Measurements from ENCODE around the gene DIP2C.

The DIP2C gene

DNA sequence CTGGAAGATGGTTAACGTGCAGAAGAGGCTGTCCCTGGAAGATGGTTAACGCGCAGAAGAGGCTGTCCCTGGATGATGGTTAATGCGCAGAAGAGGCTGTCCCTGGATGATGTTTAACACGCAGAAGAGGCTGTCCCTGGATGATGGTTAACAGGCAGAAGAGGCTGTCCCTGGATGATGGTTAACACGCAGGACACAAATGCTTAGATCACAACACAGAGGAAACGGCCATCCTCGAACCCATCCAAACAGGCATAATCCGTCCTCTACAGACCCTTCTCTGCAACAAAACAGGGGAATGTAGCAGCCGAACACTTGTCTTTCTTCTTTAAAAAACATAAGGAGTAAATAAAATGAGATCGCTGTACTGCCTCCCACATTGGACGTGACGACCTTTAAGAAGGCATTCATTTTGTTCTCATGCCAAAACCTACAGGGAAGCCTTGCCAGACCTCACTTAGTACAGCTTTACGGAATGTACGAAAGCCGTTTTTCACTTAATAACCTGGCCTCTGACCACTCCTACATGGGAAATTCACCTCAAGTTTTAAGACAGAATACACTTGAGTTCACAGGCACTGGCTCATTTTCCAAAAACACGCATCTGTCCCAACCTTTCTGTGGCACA is 309.0 kb downstream of the DIP2C start:
- Histone ChIP-seq H3K36me3 (ENCODE audit: control insufficient read depth, insufficient read depth, low read length) (no peaks in the 10 kb centered on the region), H3K27me3 (ENCODE audit: control insufficient read depth, insufficient read depth, low read length) (no peaks in the 10 kb centered on the region), H3K4me1 (ENCODE audit: control insufficient read depth, insufficient read depth, low read length) (no peaks in the 10 kb centered on the region), H3K9me3 (ENCODE audit: control insufficient read depth, low read length) (no peaks in the 10 kb centered on the region), H3K4me3 (ENCODE audit: low read length) (no peak overlapping the region), H3K9ac (ENCODE audit: low read length) (no peak overlapping the region)

DNA sequence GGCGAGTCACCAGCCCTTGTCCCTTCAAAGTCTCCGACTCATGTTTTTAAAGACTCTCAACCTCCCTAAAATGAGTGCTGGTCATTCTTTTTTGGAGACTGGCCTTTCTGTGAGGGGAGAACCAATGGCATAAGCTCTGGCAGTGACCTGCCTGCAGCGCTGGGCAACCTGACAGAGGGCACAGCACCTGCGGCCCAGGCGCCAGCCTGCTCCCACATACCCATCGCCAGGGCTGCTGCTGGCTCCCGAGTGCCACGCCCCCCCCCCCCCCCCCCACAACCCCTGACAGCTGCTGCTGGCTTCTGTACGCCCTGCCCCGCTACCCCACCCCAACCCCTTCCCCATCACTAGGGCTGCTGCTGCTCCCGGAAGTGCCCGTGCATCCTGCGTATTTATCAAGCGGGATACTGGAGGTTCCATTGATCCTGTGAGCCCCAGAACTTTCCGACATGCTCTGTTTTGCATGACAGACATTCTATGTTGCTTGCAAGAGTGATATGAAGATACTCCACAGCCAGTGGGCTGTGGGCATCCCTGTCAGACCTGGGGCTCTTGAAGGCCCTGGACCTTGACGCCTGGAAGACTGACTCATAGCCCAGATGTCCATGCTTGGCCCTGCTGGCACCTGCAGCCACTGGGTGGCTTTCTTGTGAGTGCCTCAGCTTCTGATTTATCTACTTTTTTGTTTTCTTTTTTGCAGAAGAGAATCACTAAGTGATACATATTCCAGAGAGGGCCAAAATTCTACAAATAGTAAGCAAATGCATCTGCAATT is 310.4 kb downstream of the DIP2C start:
- H3K4me1 ChIP-seq (ENCODE audit: control insufficient read depth, insufficient read depth, low read length): no peaks in the 10 kb centered on the region
- H3K36me3 ChIP-seq (ENCODE audit: control insufficient read depth, insufficient read depth, low read length): no peaks in the 10 kb centered on the region
- H3K9ac ChIP-seq (ENCODE audit: low read length): no peak overlapping the region
- H3K4me3 ChIP-seq (ENCODE audit: low read length): no peak overlapping the region
- H3K27me3 ChIP-seq (ENCODE audit: control insufficient read depth, insufficient read depth, low read length): no peaks in the 10 kb centered on the region
- H3K9me3 ChIP-seq (ENCODE audit: control insufficient read depth, low read length): no peaks in the 10 kb centered on the region

DNA sequence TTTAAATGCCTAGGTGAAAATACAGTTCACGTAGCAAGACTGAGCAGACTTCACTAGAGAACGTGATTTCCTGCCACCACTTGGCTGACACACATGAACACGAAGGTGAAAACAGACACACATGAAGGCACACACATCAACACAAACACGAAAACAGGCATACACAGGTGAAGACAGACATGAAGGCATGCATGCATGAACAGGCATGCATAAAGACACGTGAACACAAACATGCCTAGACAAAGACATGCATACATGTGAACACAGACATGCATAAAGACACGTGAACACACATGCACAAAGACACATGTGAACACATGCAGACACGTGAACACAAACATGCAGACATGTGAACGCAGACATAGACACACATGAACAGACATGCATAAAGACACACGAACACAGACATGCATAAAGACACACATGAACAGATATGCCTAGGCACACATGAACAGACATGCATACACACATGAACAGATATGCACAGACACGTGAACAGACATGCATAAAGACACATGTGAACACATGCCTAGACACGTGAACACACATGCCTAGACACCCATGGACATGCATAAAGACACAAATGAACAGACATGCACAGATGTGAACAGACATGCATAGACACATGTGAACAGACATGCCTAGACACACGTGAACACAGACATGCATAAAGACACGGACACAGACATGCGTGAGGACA is 311.1 kb downstream of the DIP2C start:
- no peak overlapping the region for H3K9ac ChIP-seq (ENCODE audit: low read length)
- no peak overlapping the region for H3K4me3 ChIP-seq (ENCODE audit: low read length)
- H3K9me3 ChIP-seq (ENCODE audit: control insufficient read depth, low read length): no peaks in the 10 kb centered on the region
- H3K4me1 ChIP-seq (ENCODE audit: control insufficient read depth, insufficient read depth, low read length): no peaks in the 10 kb centered on the region
- H3K27me3 ChIP-seq (ENCODE audit: control insufficient read depth, insufficient read depth, low read length): no peaks in the 10 kb centered on the region
- no peaks in the 10 kb centered on the region for H3K36me3 ChIP-seq (ENCODE audit: control insufficient read depth, insufficient read depth, low read length)

DNA sequence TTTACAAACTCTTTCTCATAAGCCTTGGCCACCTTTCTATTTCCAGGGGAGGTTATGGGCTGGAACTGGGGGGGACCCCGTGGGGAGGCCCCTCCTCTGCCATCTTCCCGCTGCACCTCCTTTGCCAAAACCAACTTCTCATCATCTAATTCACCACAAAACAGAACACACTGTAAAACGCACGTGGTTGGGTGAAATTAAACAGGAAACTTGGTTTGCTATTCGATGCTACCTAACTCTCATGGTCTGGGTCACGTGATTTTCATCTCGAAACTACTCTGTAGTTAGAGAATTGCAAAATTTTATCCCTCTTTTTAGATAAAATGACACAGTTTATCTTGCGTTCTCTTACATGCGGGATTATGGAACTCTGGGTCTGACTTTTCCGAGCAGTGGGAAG is 312.2 kb downstream of the DIP2C start:
- no peaks in the 10 kb centered on the region for H3K27me3 ChIP-seq (ENCODE audit: control insufficient read depth, insufficient read depth, low read length)
- H3K36me3 ChIP-seq (ENCODE audit: control insufficient read depth, insufficient read depth, low read length): no peaks in the 10 kb centered on the region
- H3K4me3 ChIP-seq (ENCODE audit: low read length): no peak overlapping the region
- no peaks in the 10 kb centered on the region for H3K4me1 ChIP-seq (ENCODE audit: control insufficient read depth, insufficient read depth, low read length)
- no peaks in the 10 kb centered on the region for H3K9me3 ChIP-seq (ENCODE audit: control insufficient read depth, low read length)
- H3K9ac ChIP-seq (ENCODE audit: low read length): no peak overlapping the region

- no peaks in the 10 kb centered on the region for H3K27me3 ChIP-seq (ENCODE audit: control insufficient read depth, insufficient read depth, low read length)
- no peaks in the 10 kb centered on the region for H3K9me3 ChIP-seq (ENCODE audit: control insufficient read depth, low read length)
- no peak overlapping the region for H3K4me3 ChIP-seq (ENCODE audit: low read length)
- H3K4me1 ChIP-seq (ENCODE audit: control insufficient read depth, insufficient read depth, low read length): no peaks in the 10 kb centered on the region
- H3K9ac ChIP-seq (ENCODE audit: low read length): no peak overlapping the region
- no peaks in the 10 kb centered on the region for H3K36me3 ChIP-seq (ENCODE audit: control insufficient read depth, insufficient read depth, low read length)
Observed at GRCh38 chr10:375815-376505, 313.5 kb downstream of the DIP2C start.

DNA sequence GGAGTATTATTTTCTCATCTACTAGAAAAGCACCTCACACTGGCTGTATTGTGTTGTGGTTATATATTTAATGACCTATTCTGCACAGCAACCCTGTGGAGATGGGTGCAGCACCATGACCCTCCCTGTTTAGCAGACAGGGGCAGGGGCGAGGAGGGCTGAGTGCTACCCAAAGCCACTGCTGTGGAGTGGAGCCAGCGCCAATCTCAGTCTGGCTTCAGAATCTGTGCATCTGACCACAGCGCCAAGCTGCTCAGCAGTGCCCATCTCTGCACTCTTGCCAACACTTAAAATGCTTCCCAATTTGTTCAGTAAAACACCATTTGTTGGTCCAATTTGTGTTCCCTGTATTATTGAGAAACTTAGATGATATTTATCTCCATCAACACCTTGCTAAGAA is 315.1 kb downstream of the DIP2C start:
- Histone ChIP-seq H3K4me3 (ENCODE audit: low read length) (no peak overlapping the region), H3K4me1 (ENCODE audit: control insufficient read depth, insufficient read depth, low read length) (no peaks in the 10 kb centered on the region)

GRCh38 chr10:373526-374309 is 315.8 kb downstream of the DIP2C start:
- H3K4me3 ChIP-seq (ENCODE audit: low read length): no peak overlapping the region
- no peaks in the 10 kb centered on the region for H3K9me3 ChIP-seq (ENCODE audit: control insufficient read depth, low read length)
- no peaks in the 10 kb centered on the region for H3K4me1 ChIP-seq (ENCODE audit: control insufficient read depth, insufficient read depth, low read length)
- no peaks in the 10 kb centered on the region for H3K27me3 ChIP-seq (ENCODE audit: control insufficient read depth, insufficient read depth, low read length)
- H3K36me3 ChIP-seq (ENCODE audit: control insufficient read depth, insufficient read depth, low read length): no peaks in the 10 kb centered on the region
- no peak overlapping the region for H3K9ac ChIP-seq (ENCODE audit: low read length)

More for the DNA sequence above, 315.1 kb downstream of the DIP2C start:
- no peak overlapping the region for H3K9ac ChIP-seq (ENCODE audit: low read length)
- no peaks in the 10 kb centered on the region for H3K36me3 ChIP-seq (ENCODE audit: control insufficient read depth, insufficient read depth, low read length)
- no peaks in the 10 kb centered on the region for H3K27me3 ChIP-seq (ENCODE audit: control insufficient read depth, insufficient read depth, low read length)
- H3K9me3 ChIP-seq (ENCODE audit: control insufficient read depth, low read length): no peaks in the 10 kb centered on the region

- Histone ChIP-seq H3K9ac (ENCODE audit: low read length) (no peak overlapping the region), H3K9me3 (ENCODE audit: control insufficient read depth, low read length) (no peaks in the 10 kb centered on the region), H3K4me3 (ENCODE audit: low read length) (no peak overlapping the region), H3K27me3 (ENCODE audit: control insufficient read depth, insufficient read depth, low read length) (no peaks in the 10 kb centered on the region), H3K36me3 (ENCODE audit: control insufficient read depth, insufficient read depth, low read length) (no peaks in the 10 kb centered on the region), H3K4me1 (ENCODE audit: control insufficient read depth, insufficient read depth, low read length) (no peaks in the 10 kb centered on the region)
Observed at GRCh38 chr10:373015-373414, 316.5 kb downstream of the DIP2C start.

GRCh38 chr10:372566-372965 is 316.9 kb downstream of the DIP2C start:
- H3K9ac ChIP-seq (ENCODE audit: low read length): no peak overlapping the region
- no peaks in the 10 kb centered on the region for H3K9me3 ChIP-seq (ENCODE audit: control insufficient read depth, low read length)
- no peak overlapping the region for H3K4me3 ChIP-seq (ENCODE audit: low read length)
- no peaks in the 10 kb centered on the region for H3K36me3 ChIP-seq (ENCODE audit: control insufficient read depth, insufficient read depth, low read length)
- no peaks in the 10 kb centered on the region for H3K27me3 ChIP-seq (ENCODE audit: control insufficient read depth, insufficient read depth, low read length)
- H3K4me1 ChIP-seq (ENCODE audit: control insufficient read depth, insufficient read depth, low read length): no peaks in the 10 kb centered on the region

DNA sequence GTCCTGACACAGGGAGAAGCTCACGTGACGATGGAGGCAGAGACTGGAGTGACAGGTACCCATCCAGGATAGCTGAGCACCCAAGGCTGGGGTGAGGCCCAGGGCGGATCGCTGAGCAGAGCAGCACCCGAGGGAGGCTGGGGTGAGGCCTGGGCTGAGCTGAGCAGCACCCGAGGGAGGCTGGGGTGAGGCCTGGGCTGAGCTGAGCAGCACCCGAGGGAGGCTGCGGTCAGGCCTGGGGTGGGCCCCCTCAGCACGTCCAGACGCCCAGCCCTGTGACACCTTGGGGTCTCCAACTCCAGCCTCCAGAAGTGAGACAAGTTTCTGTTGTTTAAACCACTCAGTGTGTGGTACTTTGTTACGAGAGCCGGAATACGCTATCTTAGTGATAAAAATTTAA is 318.0 kb downstream of the DIP2C start:
- Histone ChIP-seq H3K36me3 (ENCODE audit: control insufficient read depth, insufficient read depth, low read length) (no peaks in the 10 kb centered on the region), H3K4me3 (ENCODE audit: low read length) (no peak overlapping the region), H3K9ac (ENCODE audit: low read length) (no peak overlapping the region), H3K9me3 (ENCODE audit: control insufficient read depth, low read length) (no peaks in the 10 kb centered on the region), H3K4me1 (ENCODE audit: control insufficient read depth, insufficient read depth, low read length) (no peaks in the 10 kb centered on the region), H3K27me3 (ENCODE audit: control insufficient read depth, insufficient read depth, low read length) (no peaks in the 10 kb centered on the region)

DNA sequence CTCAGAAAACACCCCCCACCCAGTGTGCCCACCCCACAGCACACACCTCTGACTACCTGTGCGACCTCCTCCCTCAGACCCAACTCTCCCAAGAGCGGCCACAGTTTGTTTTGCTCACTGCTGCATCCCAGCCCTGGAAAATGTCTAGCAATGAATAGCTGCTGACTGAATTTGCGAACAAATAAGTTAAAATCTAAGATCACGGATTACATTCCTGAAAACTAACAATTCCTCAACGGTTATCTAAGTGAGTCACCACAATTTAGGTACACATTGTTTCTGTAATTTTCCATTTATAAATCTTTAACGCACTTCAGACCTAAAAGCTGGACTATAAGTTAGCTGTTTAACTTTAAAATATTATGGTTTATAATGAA is 319.0 kb downstream of the DIP2C start:
- Histone ChIP-seq H3K9me3 (ENCODE audit: control insufficient read depth, low read length) (no peaks in the 10 kb centered on the region), H3K9ac (ENCODE audit: low read length) (no peak overlapping the region), H3K27me3 (ENCODE audit: control insufficient read depth, insufficient read depth, low read length) (no peaks in the 10 kb centered on the region), H3K4me1 (ENCODE audit: control insufficient read depth, insufficient read depth, low read length) (no peaks in the 10 kb centered on the region), H3K36me3 (ENCODE audit: control insufficient read depth, insufficient read depth, low read length) (no peaks in the 10 kb centered on the region), H3K4me3 (ENCODE audit: low read length) (no peak overlapping the region)

Measured in mucosa of stomach (tissue), 1 donor.